Activated naive CD4-positive, alpha-beta T cell (primary cell): ENCODE data around the gene CNTFR.

ENCODE experiments used
- DNase-seq, 4 experiments: peaks; one replicate each; lab custom pipeline; 2025; lab: John Stamatoyannopoulos, UW

Gene CNTFR

DNA sequence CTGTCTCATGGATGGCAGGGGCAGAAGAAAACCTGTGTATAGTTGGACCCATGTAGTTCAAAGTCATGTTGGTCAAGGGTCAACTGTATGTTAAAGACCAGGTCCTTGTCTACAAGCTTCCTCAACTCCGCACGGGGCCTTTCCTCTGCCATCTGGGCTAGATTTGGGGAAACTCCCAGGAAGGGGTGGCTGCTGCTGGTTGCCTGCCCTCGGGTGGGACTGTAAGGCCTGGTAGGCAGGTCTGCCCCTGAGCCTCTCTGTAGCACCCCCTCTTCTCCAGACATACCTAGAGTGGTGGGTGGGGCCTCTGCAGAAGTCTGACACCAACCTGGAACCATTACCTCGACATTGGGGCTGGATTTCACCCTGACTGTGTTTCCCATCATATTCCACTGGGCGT, 82.0 kb downstream of the CNTFR start:
- DNase-seq, result no peak

DNA sequence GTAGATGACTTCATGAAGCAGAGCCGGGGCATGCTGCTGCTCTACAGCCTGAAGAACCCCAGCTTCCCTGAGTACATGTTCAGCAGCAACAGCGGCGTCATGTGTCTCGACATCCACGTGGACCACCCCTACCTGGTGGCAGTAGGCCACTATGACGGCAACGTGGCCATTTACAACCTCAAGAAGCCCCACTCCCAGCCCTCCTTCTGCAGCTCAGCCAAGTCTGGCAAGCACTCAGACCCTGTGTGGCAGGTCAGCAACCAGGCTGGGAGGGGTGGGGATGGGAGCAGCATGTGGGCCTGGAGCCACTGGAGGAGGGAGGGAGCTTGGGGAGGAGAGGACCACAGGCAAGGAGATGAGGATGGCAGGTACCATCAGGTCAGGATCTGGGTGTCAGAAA, 82.9 kb downstream of the CNTFR start:
- no peak for DNase-seq

DNA sequence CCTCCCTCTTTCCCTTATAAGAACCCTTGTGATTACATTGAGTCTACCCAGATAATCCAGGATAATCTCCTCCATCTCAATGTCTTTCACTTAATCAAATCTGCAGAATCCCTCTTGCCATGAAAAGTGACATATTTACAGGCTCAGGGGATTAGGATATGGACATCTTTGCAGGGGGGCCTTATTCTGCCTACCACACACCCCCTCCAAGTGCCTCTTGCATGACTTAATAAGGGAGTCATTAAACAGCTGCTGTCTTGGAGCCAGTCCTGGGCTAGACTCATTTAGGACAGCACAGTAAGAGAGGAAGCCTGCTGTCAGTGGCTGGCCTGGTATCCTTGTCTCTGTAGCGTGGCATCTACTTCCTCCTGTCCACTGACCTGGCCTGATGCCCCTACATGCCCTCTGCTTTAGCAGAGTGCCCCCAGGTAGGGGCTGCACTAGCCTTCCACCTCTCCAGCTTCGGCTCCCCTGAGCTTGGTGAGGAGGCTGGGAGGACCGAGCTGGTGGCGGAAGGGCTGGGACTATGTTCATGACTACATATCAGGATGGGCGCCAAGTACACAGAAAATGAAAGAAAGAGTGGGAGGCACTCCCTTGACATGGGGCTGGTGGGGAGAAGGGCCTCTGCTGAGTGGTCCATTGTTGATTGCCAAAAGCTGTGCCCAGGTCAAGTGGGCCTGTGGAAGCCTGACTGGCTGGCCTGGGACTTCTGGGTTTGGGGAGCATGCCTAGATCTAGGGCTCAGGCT, 84.0 kb downstream of the CNTFR start:
- no peak for DNase-seq

DNA sequence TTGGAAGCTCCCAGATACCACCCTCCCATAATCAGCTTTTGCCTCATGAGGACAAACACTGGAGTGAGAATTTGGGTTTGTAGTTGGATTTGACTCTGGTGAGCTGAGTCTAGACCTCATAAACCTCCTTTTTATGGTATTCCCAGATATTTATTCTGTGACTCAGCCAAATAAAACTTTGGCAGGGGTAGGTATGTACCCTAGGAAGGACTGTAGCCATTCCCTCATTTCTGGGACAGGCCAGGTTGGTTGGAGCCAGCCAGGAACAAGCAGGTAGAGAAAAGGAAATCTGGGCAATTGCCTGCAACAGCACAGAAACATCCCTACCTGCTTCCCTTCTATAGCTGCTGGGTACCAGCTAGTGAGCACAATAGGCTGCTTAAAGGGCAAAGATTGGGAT, 86.1 kb downstream of the CNTFR start:
- DNase-seq, result no peak

DNA sequence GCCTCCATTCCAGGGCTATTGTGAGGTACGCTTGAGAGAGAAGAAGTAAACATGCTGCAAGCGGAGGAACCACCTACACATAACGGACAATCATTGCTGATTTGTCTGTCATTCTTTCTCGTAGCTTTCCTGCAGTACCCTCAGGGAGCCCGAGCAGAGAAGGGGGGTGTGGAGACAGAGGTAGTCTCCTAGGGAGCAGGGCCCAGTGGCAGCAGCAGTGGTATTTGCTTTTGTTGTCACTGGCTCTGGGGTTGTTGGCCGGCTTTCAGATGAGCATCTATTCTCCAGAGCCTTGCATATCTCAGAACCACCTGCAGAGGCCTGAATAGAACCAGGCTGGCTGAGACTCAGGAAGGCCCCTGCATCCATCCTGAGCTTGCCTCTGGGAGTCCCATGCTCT, 86.6 kb downstream of the CNTFR start:
- DNase-seq, result no peak

DNA sequence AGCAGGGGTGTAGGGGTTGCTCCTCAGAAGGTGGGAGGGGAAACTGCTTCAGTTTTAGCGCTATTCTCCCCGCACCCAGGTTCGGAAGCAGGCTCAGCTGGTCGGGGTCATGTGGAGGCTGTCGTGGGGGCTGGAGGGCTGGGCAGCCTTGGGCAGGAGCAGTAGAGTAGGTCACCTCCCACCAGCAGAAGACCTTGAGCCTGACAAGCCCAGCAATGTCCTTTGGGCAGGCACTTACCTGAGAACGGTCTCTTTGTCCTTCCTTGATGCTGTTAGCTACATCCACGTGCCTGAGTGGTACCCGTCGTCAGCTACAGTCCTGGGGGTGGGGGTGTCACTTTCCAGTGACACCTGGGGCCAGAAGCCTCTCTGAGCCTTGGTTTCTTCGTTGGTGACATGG, 87.1 kb downstream of the CNTFR start:
- DNase-seq, result no peak

DNA sequence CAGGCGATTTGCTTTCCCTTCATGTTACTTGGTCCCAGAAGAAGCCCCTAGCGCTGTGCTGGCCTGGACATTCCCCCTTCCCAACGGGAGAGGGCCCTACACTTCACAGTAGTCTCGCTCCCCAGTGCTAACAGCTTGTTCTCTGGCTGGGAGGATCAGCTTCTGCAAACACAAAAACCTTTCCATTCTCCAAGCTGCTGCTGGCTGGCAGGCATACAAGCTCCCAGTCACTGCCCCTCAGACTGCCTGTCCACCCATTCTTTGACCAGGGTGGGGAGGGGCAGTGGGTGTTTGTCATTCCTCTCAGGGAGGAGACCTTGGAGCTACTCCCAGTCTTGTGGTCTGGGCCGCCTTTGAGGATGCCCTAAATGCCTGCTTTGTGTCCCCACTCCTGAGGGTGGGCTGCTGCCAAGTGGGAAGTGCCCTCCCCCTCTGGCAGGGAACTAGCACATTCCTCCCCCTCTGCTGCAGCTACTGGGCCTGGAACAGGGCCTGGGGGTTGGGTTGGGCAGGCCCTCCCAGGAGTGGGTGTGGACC, 87.6 kb downstream of the CNTFR start:
- DNase-seq, result no peak
